Liver (tissue), 9 donors: ENCODE measurements around the gene SRSF6. TPM values are rescaled to one million over a fixed set of nuclear protein-coding genes. Genes with fewer than 3 reads are reported as not detected.
"Not testable (repeated sequence)": the region's sequence is repeated elsewhere in the genome, so short reads cannot be mapped to it uniquely, and the experiment has no call there.

Source experiments
- DNase-seq: peaks from one replicate; pipeline ENCODE4 v3.0.0-alpha.2; 2017; ENCODE audit warnings: low spot score
- H3K27ac ChIP-seq, 2 donors: one replicate each; pipeline ENCODE4 v1.7.0; 2013; ENCODE audit warnings: inconsistent platforms in 2 of 2, low read length in 2 of 2, control low read depth in 1 of 2, low read depth in 1 of 2, mild to moderate bottlenecking in 1 of 2
- H3K27me3 ChIP-seq, 4 donors: one replicate each; pipeline versions ENCODE4 v1.6.1 to v1.7.0; 2013; ENCODE audit warnings: low read length in 3 of 4, inconsistent platforms in 1 of 4, mild to moderate bottlenecking in 1 of 4, moderate library complexity in 1 of 4; ENCODE audit not compliant: control insufficient read depth in 4 of 4, insufficient read depth in 4 of 4
- H3K36me3 ChIP-seq, 4 donors: one replicate each; pipeline versions ENCODE4 v1.6.1 to v1.7.0; 2013; ENCODE audit warnings: low read length in 3 of 4, mild to moderate bottlenecking in 3 of 4, low read depth in 1 of 4, moderate library complexity in 1 of 4; ENCODE audit not compliant: control insufficient read depth in 4 of 4, insufficient read depth in 3 of 4
- H3K4me1 ChIP-seq, 4 donors: one replicate each; pipeline versions ENCODE4 v1.6.1 to v1.7.0; 2013; ENCODE audit warnings: low read length in 3 of 4, mild to moderate bottlenecking in 3 of 4, moderate library complexity in 1 of 4; ENCODE audit not compliant: control insufficient read depth in 4 of 4, insufficient read depth in 4 of 4
- H3K4me3 ChIP-seq, 3 donors: one replicate each; pipeline versions ENCODE4 v1.6.1 to v1.7.0; 2013; ENCODE audit warnings: low read length in 3 of 3, control low read depth in 1 of 3, low read depth in 1 of 3, mild to moderate bottlenecking in 1 of 3
- H3K9ac ChIP-seq, 2 donors: one replicate each; pipeline ENCODE4 v1.7.0; 2013; ENCODE audit warnings: low read length in 2 of 2, mild to moderate bottlenecking in 2 of 2, moderate library complexity in 2 of 2, control low read depth in 1 of 2, low read depth in 1 of 2
- H3K9me3 ChIP-seq, 4 donors: one replicate each; pipeline versions ENCODE4 v1.6.1 to v1.7.0; 2013; ENCODE audit warnings: low read length in 3 of 4; ENCODE audit not compliant: control insufficient read depth in 4 of 4
- EGR1 ChIP-seq, 2 donors: IDR thresholded peaks; 2 replicates each; pipeline ENCODE4 v1.6.1; 2016 to 2018; ENCODE audit warnings: antibody characterized with exemption in 2 of 2, low read depth in 2 of 2
- FOXA2 ChIP-seq: IDR thresholded peaks from 2 replicates; pipeline ENCODE4 v1.6.1; 2016; ENCODE audit warnings: antibody characterized with exemption
- HNF4A ChIP-seq, 2 donors: conservative IDR thresholded peaks; 2 replicates each; pipeline ENCODE4 v1.6.1; 2016; ENCODE audit warnings: antibody characterized with exemption in 2 of 2, mild to moderate bottlenecking in 2 of 2
- HNF4G ChIP-seq: IDR thresholded peaks from 2 replicates; pipeline ENCODE4 v1.6.1; 2016; ENCODE audit warnings: antibody characterized with exemption
- JUND ChIP-seq, 2 donors: IDR thresholded peaks; 2 replicates each; pipeline ENCODE4 v1.6.1; 2016; ENCODE audit warnings: antibody characterized with exemption in 2 of 2
- NR2F2 ChIP-seq: IDR thresholded peaks from 2 replicates; pipeline ENCODE4 v1.6.1; 2016; ENCODE audit warnings: antibody characterized with exemption
- RAD21 ChIP-seq, 2 donors: IDR thresholded peaks; 2 replicates each; pipeline ENCODE4 v1.6.1; 2016; ENCODE audit warnings: antibody characterized with exemption in 2 of 2, mild to moderate bottlenecking in 2 of 2
- REST ChIP-seq: IDR thresholded peaks from 2 replicates; pipeline ENCODE4 v1.6.1; 2016; ENCODE audit warnings: antibody characterized with exemption, mild to moderate bottlenecking
- RXRA ChIP-seq, 2 donors: IDR thresholded peaks; 2 replicates each; pipeline ENCODE4 v1.6.1; 2017 to 2018; ENCODE audit warnings: antibody characterized with exemption in 2 of 2, mild to moderate bottlenecking in 1 of 2
- SP1 ChIP-seq: IDR thresholded peaks from 2 replicates; pipeline ENCODE4 v1.6.1; 2018; ENCODE audit warnings: antibody characterized with exemption, mild to moderate bottlenecking
- TAF1 ChIP-seq: conservative IDR thresholded peaks from 2 replicates; pipeline ENCODE4 v1.6.1; 2016; ENCODE audit warnings: antibody characterized with exemption, mild to moderate bottlenecking
- YY1 ChIP-seq: IDR thresholded peaks from 2 replicates; pipeline ENCODE4 v1.6.1; 2016; ENCODE audit warnings: antibody characterized with exemption, mild to moderate bottlenecking
- WGBS: extraction: QIAGEN DNeasy Blood & Tissue Kit; methylation state at CpG from one replicate; pipeline ENCODE4 v1.1.7; 2013; 5-methylcytosine and 5-hydroxymethylcytosine counted together
- polyA plus RNA-seq, 2 donors: library from polyadenylated mRNA; stranded (reverse) in 1 of 2; unstranded in 1 of 2; fragments of 200-250 nt in 1 of 2; fragments of >200 nt in 1 of 2; fragmentation: Nextera tagmentation in 1 of 2; extraction: Ambion mirVana in 1 of 2; gene quantifications; one replicate each; pipeline versions ENCODE4 v1.2.1 to v1.2.3, GENCODE V29; 2013 to 2015
- total RNA-seq, 2 donors: library from RNA; depleted of rRNA; stranded (reverse); fragments of >200 nt; gene quantifications; one replicate each; pipeline ENCODE4 v1.2.3, GENCODE V29; 2014
- TF ChIP-seq, protein P1 (sequence below): IDR thresholded peaks from 2 replicates; pipeline ENCODE4 v1.6.1; 2016; ENCODE audit warnings: antibody characterized with exemption
- TF ChIP-seq, protein P2 (sequence below): fragments of 150-350 bp; IDR thresholded peaks from 2 replicates; pipeline ENCODE4 v1.5.1; 2017; ENCODE audit warnings: improper control_type of control experiment, low read depth, low read length; ENCODE audit not compliant: missing input control
- TF ChIP-seq, protein P3 (sequence below): IDR thresholded peaks from 2 replicates; pipeline ENCODE4 v1.6.1; 2016; ENCODE audit warnings: antibody characterized with exemption
- donor health status: healthy.
- donor health status: healthy.
- donor health status: healthy.
- donor health status: healthy.
- donor health status: healthy.

Gene SRSF6
- total and polyA plus RNA-seq, 4 donors = 33.8 to 47.5 (median 41.1) TPM

DNA sequence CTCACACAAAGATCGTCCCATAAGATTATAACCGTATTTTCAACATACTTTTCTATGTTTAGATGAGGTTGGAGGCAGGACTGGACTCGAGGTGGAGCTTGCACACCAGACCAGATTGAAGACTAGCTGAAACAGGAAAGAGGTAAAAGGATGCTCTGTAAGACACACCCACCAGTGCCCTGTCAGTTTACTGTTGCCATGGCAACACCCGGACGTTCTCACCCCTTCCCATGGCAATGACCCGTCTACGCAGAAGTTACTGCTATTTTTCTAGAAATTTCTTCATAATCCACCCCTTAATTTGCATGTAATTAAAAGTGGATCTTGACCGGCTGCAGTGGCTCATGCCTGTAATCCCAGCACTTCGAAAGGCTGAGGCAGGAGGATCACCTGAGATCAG, 13.6 kb upstream of the SRSF6 start:
- no peak for DNase-seq
- Histone ChIP-seq H3K36me3 (no peaks in the 10 kb centered on the region), H3K27me3 (peaks cover 0 to 3% (median 0%) of the 10 kb centered on the region in 4 donors), H3K27ac (no peak overlapping the region), H3K4me1 (no peaks in the 10 kb centered on the region), H3K9ac (no peak overlapping the region), H3K4me3 (no peak overlapping the region), H3K9me3 (no peaks in the 10 kb centered on the region)
- TF ChIP-seq, protein P1, sequence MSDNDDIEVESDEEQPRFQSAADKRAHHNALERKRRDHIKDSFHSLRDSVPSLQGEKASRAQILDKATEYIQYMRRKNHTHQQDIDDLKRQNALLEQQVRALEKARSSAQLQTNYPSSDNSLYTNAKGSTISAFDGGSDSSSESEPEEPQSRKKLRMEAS = no peak
- TF ChIP-seq JUND (IDR thresholded peaks at IDR 0.05) (no peak), YY1 (no peak), RXRA (IDR thresholded peaks at IDR 0.05) (no peak), FOXA2 (no peak), HNF4G (no peak), TAF1 (no peak), EGR1 (IDR thresholded peaks at IDR 0.05; ENCODE audit: low read depth in 2 of 2) (no peak), RAD21 (IDR thresholded peaks at IDR 0.05) (no peak)
- TF ChIP-seq, protein P2, sequence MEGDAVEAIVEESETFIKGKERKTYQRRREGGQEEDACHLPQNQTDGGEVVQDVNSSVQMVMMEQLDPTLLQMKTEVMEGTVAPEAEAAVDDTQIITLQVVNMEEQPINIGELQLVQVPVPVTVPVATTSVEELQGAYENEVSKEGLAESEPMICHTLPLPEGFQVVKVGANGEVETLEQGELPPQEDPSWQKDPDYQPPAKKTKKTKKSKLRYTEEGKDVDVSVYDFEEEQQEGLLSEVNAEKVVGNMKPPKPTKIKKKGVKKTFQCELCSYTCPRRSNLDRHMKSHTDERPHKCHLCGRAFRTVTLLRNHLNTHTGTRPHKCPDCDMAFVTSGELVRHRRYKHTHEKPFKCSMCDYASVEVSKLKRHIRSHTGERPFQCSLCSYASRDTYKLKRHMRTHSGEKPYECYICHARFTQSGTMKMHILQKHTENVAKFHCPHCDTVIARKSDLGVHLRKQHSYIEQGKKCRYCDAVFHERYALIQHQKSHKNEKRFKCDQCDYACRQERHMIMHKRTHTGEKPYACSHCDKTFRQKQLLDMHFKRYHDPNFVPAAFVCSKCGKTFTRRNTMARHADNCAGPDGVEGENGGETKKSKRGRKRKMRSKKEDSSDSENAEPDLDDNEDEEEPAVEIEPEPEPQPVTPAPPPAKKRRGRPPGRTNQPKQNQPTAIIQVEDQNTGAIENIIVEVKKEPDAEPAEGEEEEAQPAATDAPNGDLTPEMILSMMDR = no peak
- WGBS = 62% methylated on average over 9 of the region's 9 CpGs

GRCh38 chr20:43446361-43446879, 11.3 kb upstream of the SRSF6 start:
- WGBS = 82% methylated on average over 6 of the region's 6 CpGs
- H3K4me1 ChIP-seq = no peaks in the 10 kb centered on the region
- H3K4me3 ChIP-seq = no peak overlapping the region
- DNase-seq = no peak
- TF ChIP-seq HNF4A (conservative IDR thresholded peaks at IDR 0.05) = no peak
- TF ChIP-seq RAD21 (IDR thresholded peaks at IDR 0.05) = no peak
- no peak for TF ChIP-seq JUND (IDR thresholded peaks at IDR 0.05)
- no peak for TF ChIP-seq FOXA2
- TF ChIP-seq RXRA (IDR thresholded peaks at IDR 0.05) = no peak
- TF ChIP-seq, protein P3, sequence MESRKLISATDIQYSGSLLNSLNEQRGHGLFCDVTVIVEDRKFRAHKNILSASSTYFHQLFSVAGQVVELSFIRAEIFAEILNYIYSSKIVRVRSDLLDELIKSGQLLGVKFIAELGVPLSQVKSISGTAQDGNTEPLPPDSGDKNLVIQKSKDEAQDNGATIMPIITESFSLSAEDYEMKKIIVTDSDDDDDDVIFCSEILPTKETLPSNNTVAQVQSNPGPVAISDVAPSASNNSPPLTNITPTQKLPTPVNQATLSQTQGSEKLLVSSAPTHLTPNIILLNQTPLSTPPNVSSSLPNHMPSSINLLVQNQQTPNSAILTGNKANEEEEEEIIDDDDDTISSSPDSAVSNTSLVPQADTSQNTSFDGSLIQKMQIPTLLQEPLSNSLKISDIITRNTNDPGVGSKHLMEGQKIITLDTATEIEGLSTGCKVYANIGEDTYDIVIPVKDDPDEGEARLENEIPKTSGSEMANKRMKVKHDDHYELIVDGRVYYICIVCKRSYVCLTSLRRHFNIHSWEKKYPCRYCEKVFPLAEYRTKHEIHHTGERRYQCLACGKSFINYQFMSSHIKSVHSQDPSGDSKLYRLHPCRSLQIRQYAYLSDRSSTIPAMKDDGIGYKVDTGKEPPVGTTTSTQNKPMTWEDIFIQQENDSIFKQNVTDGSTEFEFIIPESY = no peak
- no peak for TF ChIP-seq NR2F2
- no peak for TF ChIP-seq SP1
- no peak for TF ChIP-seq HNF4G
- TF ChIP-seq REST = no peak
- TF ChIP-seq, protein P2 = no peak
- TF ChIP-seq YY1 = no peak
- H3K9ac ChIP-seq = no peak overlapping the region
- no peaks in the 10 kb centered on the region for H3K36me3 ChIP-seq
- peaks cover 0 to 3% (median 0%) of the 10 kb centered on the region in 4 donors for H3K27me3 ChIP-seq
- no peaks in the 10 kb centered on the region for H3K9me3 ChIP-seq
- no peak overlapping the region for H3K27ac ChIP-seq

GRCh38 chr20:43448431-43448747, 9.3 kb upstream of the SRSF6 start:
- H3K9ac ChIP-seq = not testable (repeated sequence)

More at GRCh38 chr20:43448431-43448747, 9.3 kb upstream of the SRSF6 start:
- H3K9me3 ChIP-seq, H3K36me3 ChIP-seq, H3K27ac ChIP-seq, DNase-seq, H3K27me3 ChIP-seq, H3K4me3 ChIP-seq: not testable (repeated sequence)
- WGBS = 17% methylated on average over 4 of the region's 4 CpGs
- peaks cover 0 to 13% (median 9%) of the 10 kb centered on the region in 4 donors for H3K4me1 ChIP-seq
